Duodenal mucosa (tissue), 2 donors: ENCODE results near the gene BPI.

Source experiments
- H3K27ac ChIP-seq: one replicate; pipeline ENCODE4 v1.7.0; 2013; ENCODE audit warnings: low read depth, low read length
- H3K27me3 ChIP-seq, 2 donors: one replicate each; pipeline ENCODE4 v1.7.0; 2013; ENCODE audit warnings: low read length in 2 of 2, control low read depth in 1 of 2; ENCODE audit not compliant: insufficient read depth in 2 of 2, control insufficient read depth in 1 of 2
- H3K36me3 ChIP-seq, 2 donors: one replicate each; pipeline ENCODE4 v1.7.0; 2013; ENCODE audit warnings: low read length in 2 of 2, control low read depth in 1 of 2; ENCODE audit not compliant: insufficient read depth in 2 of 2, control insufficient read depth in 1 of 2
- H3K4me1 ChIP-seq, 2 donors: one replicate each; pipeline ENCODE4 v1.7.0; 2013; ENCODE audit warnings: low read length in 2 of 2, control low read depth in 1 of 2; ENCODE audit not compliant: insufficient read depth in 2 of 2, control insufficient read depth in 1 of 2
- H3K4me3 ChIP-seq, 2 donors: one replicate each; pipeline ENCODE4 v1.7.0; 2013; ENCODE audit warnings: low read length in 2 of 2, low read depth in 1 of 2
- H3K9ac ChIP-seq, 2 donors: one replicate each; pipeline ENCODE4 v1.7.0; 2013; ENCODE audit warnings: low read length in 2 of 2, low read depth in 1 of 2
- H3K9me3 ChIP-seq, 2 donors: one replicate each; pipeline ENCODE4 v1.7.0; 2013; ENCODE audit warnings: low read length in 2 of 2, control low read depth in 1 of 2; ENCODE audit not compliant: control insufficient read depth in 1 of 2

The BPI gene

GRCh38 chr20:38339997-38340396 lies 36.0 kb downstream of the BPI start:
- Histone ChIP-seq H3K9ac (no peak overlapping the region), H3K4me1 (peaks cover 16 to 21% of the 10 kb centered on the region in 2 donors), H3K36me3 (no peaks in the 10 kb centered on the region), H3K27me3 (peaks cover 0 to 4% of the 10 kb centered on the region in 2 donors), H3K27ac (no peak overlapping the region), H3K9me3 (peaks cover 5 to 8% of the 10 kb centered on the region in 2 donors), H3K4me3 (no peak overlapping the region)

DNA sequence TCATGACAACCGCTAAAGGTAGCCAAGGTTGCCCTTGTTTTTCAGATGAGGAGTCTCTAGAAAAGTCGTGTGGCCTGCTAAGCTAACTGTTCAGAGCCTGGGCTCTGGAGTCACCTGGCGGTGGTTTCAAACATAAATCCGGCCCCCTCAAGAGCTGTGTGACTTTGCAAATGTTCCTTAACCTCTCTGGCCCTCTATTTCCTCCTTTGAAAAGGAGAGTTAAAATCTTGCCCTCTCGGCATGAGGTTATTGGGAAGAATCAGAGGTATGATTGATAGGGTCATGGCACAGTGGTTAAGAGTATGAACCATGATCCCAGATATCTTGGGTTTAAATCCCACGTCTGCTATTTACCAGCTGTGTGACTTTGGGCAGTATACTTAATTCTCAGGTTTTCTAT lies 36.7 kb downstream of the BPI start:
- peaks cover 5 to 8% of the 10 kb centered on the region in 2 donors for H3K9me3 ChIP-seq
- H3K27me3 ChIP-seq = peaks cover 0 to 3% of the 10 kb centered on the region in 2 donors
- no peak overlapping the region for H3K27ac ChIP-seq
- no peaks in the 10 kb centered on the region for H3K36me3 ChIP-seq
- H3K4me1 ChIP-seq = peaks cover 16 to 21% of the 10 kb centered on the region in 2 donors
- no peak overlapping the region for H3K9ac ChIP-seq
- H3K4me3 ChIP-seq = no peak overlapping the region

- Histone ChIP-seq H3K4me3 (no peak overlapping the region), H3K27ac (no peak overlapping the region), H3K4me1 (peaks cover 16 to 21% of the 10 kb centered on the region in 2 donors), H3K9ac (no peak overlapping the region), H3K36me3 (no peaks in the 10 kb centered on the region), H3K9me3 (peaks cover 5 to 8% of the 10 kb centered on the region in 2 donors), H3K27me3 (no peaks in the 10 kb centered on the region)
These were observed 38.3 kb downstream of the BPI start for GRCh38 chr20:38342216-38342615.

GRCh38 chr20:38342713-38343310 lies 38.9 kb downstream of the BPI start:
- H3K36me3 ChIP-seq = no peaks in the 10 kb centered on the region
- H3K27me3 ChIP-seq = no peaks in the 10 kb centered on the region
- H3K9ac ChIP-seq = peak overlapping the region in 1 of 2 donors; percentile 16
- peaks cover 16 to 21% of the 10 kb centered on the region in 2 donors for H3K4me1 ChIP-seq
- no peak overlapping the region for H3K27ac ChIP-seq
- peak overlapping the region; percentile 42 to 53 for H3K4me3 ChIP-seq
- peaks cover 3 to 5% of the 10 kb centered on the region in 2 donors for H3K9me3 ChIP-seq

- Histone ChIP-seq H3K27ac (no peak overlapping the region), H3K4me3 (peak overlapping the region; percentile 42 to 53), H3K36me3 (no peaks in the 10 kb centered on the region), H3K9me3 (no peaks in the 10 kb centered on the region), H3K9ac (peak overlapping the region in 1 of 2 donors; percentile 16), H3K4me1 (peaks cover 16 to 21% of the 10 kb centered on the region in 2 donors), H3K27me3 (no peaks in the 10 kb centered on the region)
These were observed 39.6 kb downstream of the BPI start for GRCh38 chr20:38343311-38344106.

DNA sequence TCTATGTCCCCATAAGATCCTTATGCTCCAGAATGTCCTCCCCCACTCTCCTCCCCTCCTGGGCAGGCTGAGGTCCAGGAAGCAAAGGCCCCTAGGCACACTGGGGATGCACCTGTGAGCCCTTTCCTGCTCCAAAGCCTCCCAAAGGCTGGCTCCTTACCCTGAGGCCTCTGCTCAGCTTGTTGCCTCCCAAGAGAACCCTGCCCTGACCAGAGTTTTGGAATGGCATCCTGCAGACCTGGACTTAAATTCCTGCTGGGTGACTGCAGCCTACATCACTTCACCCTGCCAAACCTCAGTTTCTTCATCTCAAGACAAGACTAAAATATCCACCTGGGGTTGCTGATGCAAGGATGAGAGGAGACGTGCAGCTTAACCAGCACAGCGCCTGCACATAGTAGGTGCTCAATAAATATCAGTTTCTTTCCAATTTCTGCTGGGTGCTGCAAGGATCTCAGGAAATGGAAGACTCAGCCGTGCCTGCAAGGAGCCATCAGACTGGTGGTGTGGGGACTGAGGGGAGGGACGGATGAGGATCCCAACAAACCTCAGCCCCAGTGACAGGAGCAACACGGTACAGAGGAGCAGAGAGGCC lies 40.2 kb downstream of the BPI start:
- no peaks in the 10 kb centered on the region for H3K36me3 ChIP-seq
- H3K27ac ChIP-seq = no peak overlapping the region

DNA sequence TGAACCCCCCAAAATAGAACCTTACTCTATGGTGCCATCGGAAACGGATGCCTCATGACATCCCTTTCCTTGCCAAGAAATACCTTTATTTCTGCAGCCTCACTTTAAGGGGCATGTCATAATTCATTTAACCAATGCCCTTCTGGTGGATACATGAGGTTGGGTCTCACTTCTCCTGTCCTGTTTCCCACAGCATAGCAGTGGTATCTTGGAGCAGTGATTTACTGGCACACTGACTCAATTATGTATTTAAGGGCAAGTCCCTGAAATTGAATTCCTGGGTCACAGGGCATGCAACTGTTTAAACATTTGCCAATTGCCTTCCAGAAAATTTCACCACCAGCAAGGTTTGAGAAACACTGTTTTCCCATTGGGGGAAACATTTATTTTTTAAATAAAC lies 41.7 kb downstream of the BPI start:
- no peak overlapping the region for H3K9ac ChIP-seq
- H3K27ac ChIP-seq = no peak overlapping the region
- H3K36me3 ChIP-seq = no peaks in the 10 kb centered on the region

More for the DNA sequence above, 40.2 kb downstream of the BPI start:
- H3K27me3 ChIP-seq = no peaks in the 10 kb centered on the region
- H3K9me3 ChIP-seq = no peaks in the 10 kb centered on the region
- H3K9ac ChIP-seq = no peak overlapping the region
- H3K4me3 ChIP-seq = peak overlapping the region in 1 of 2 donors; percentile 53
- H3K4me1 ChIP-seq = peaks cover 16 to 21% of the 10 kb centered on the region in 2 donors

DNA sequence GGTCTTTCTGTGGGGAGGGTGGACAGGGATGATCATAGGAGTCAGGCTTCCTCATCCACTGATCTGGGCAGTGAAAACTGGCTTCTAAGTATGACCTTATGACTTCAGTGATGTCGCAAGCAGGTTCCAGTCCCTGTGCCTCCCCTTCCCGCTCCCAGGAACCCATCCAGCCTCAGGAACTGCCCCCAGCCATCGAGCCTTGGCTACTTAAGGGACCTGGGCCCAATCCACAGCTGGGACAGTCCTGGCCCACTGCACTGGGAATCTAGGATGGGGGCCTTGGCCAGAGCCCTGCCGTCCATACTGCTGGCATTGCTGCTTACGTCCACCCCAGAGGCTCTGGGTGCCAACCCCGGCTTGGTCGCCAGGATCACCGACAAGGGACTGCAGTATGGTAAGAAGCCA lies 42.3 kb downstream of the BPI start, which contains the start of gene LBP:
Gene LBP (plus strand): TSS at position 236 of the 405 bp plus-strand sequence. CDS start 35 bp downstream, at position 271.
- Histone ChIP-seq H3K4me1 (peaks cover 20 to 21% of the 10 kb centered on the region in 2 donors), H3K27me3 (peaks cover 0 to 4% of the 10 kb centered on the region in 2 donors), H3K36me3 (no peaks in the 10 kb centered on the region), H3K9ac (no peak within 1 kb of the TSS), H3K4me3 (no peak within 1 kb of the TSS), H3K27ac (no peak within 1 kb of the TSS), H3K9me3 (no peaks in the 10 kb centered on the region)

More for the DNA sequence above, 41.7 kb downstream of the BPI start:
- peaks cover 0 to 4% of the 10 kb centered on the region in 2 donors for H3K27me3 ChIP-seq
- H3K9me3 ChIP-seq = no peaks in the 10 kb centered on the region
- peaks cover 19 to 21% of the 10 kb centered on the region in 2 donors for H3K4me1 ChIP-seq
- no peak overlapping the region for H3K4me3 ChIP-seq

DNA sequence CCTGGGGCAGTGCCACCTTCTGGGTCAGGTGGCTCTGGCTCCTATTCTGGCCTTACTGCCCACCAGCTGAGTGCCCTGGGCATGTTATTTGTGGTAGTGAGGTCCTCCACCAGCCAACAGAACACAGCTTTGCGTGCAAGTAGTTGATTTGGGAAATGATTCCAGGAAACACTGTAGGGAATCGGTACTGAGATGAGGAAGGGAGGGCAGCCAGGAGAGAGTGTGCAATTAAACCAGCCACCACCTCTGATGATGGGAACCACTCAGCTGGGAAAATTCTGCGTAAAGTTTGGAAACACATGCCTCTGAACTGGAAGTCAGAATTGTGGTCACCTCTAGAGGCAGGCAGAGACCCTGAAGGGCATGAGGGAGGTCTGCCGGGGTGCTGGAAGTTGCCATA lies 42.8 kb downstream of the BPI start:
- no peak overlapping the region for H3K4me3 ChIP-seq
- no peak overlapping the region for H3K27ac ChIP-seq
- no peaks in the 10 kb centered on the region for H3K9me3 ChIP-seq
- H3K4me1 ChIP-seq = peaks cover 20 to 21% of the 10 kb centered on the region in 2 donors
- H3K36me3 ChIP-seq = no peaks in the 10 kb centered on the region
- peaks cover 0 to 4% of the 10 kb centered on the region in 2 donors for H3K27me3 ChIP-seq
- no peak overlapping the region for H3K9ac ChIP-seq

DNA sequence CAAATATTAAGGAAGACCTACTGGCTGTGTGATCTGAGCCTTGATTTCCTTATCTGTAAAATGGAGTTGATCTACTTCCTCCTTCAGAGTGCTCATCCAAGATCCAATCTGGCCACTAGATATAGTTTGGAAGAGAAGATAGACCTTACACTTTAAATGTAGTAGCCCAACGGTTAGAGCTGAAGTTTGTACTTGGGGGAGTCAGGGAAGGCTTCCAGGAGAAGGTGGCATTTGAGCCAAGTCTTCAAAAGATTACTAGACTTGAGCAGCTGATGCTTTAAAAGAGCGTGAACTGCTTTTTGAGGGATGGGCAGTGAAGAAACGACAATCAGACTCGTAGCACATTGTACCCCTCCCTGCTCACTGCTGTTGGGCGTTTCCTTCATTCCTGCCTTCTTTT lies 45.9 kb downstream of the BPI start:
- Histone ChIP-seq H3K27ac (no peak overlapping the region), H3K36me3 (no peaks in the 10 kb centered on the region), H3K4me1 (peaks cover 0 to 5% of the 10 kb centered on the region in 2 donors), H3K4me3 (no peak overlapping the region), H3K9me3 (no peaks in the 10 kb centered on the region), H3K27me3 (peaks cover 0 to 4% of the 10 kb centered on the region in 2 donors), H3K9ac (no peak overlapping the region)
